Testis (tissue), 3 donors: ENCODE measurements around the gene GLCCI1. TPM values are rescaled to one million over a fixed set of nuclear protein-coding genes. Genes with fewer than 3 reads are reported as not detected.

Experiments
- DNase-seq: peaks from one replicate; pipeline ENCODE4 v3.0.0-alpha.2; 2019
- H3K27ac ChIP-seq, 2 donors: fragments of 200-600 bp; sonication (generic); one replicate each; pipeline ENCODE4 v1.5.1; 2019
- H3K27me3 ChIP-seq: fragments of 200-600 bp; sonication (generic); one replicate; pipeline ENCODE4 v1.5.1; 2019
- H3K36me3 ChIP-seq: fragments of 200-600 bp; sonication (generic); one replicate; pipeline ENCODE4 v1.5.1; 2017; ENCODE audit warnings: low read depth; ENCODE audit errors: missing control alignments
- H3K4me1 ChIP-seq: fragments of 200-600 bp; sonication (generic); one replicate; pipeline ENCODE4 v1.5.1; 2019
- H3K4me3 ChIP-seq, 2 donors: fragments of 200-600 bp; sonication (generic); one replicate each; pipeline ENCODE4 v1.5.1; 2017 to 2019
- H3K9me3 ChIP-seq: fragments of 200-600 bp; sonication (generic); one replicate; pipeline ENCODE4 v1.5.1; 2017
- CTCF ChIP-seq, 3 experiments: fragments of 450-650 bp in 2 of 3; fragments of 200-600 bp in 1 of 3; sonication (generic) in 1 of 3; IDR thresholded peaks; one replicate each; pipeline ENCODE4 v1.5.1; 2016 to 2019; ENCODE audit warnings: antibody characterized with exemption in 3 of 3, mild to moderate bottlenecking in 2 of 3, moderate library complexity in 1 of 3
- POLR2A ChIP-seq: fragments of 450-650 bp; IDR thresholded peaks from one replicate; pipeline ENCODE4 v1.6.1; 2017; ENCODE audit warnings: antibody characterized with exemption, mild to moderate bottlenecking, moderate library complexity
- WGBS, 2 donors: methylation state at CpG; one replicate each; pipeline ENCODE4 v1.1.5; 2018; 5-methylcytosine and 5-hydroxymethylcytosine counted together
- intact Hi-C: fragments of 100-400 bp; cut with DNase I; formaldehyde crosslinking; loops from one replicate; pipeline ENCODE4 v1.15.1; 2023; ENCODE audit warnings: low total_unique reads
- polyA plus RNA-seq: library from polyadenylated mRNA; stranded (reverse); fragments of 350-450 nt; fragmentation: Illumina TruSeq; extraction: RNeasy Lipid Tissue Mini Kit (QIAGEN cat#74804); gene quantifications from one replicate; pipeline ENCODE4 v1.2.3, GENCODE V29; 2014; ENCODE audit warnings: low read depth, low replicate concordance; ENCODE audit not compliant: insufficient read depth
- total RNA-seq, 2 donors: library from RNA; depleted of rRNA; stranded (reverse); fragments of >200 nt; gene quantifications; one replicate each; pipeline ENCODE4 v1.2.3, GENCODE V29; 2016

The GLCCI1 gene
- total and polyA plus RNA-seq, 3 donors from 2014 or later: 30.2 to 49.8 (median 42.2) TPM

GRCh38 chr7:8119262-8119661, 150.7 kb downstream of the GLCCI1 start:
- no peak for DNase-seq
- Histone ChIP-seq H3K9me3 (no peaks in the 10 kb centered on the region), H3K27me3 (no peaks in the 10 kb centered on the region), H3K36me3 (no peaks in the 10 kb centered on the region), H3K27ac (no peak overlapping the region), H3K4me3 (no peak overlapping the region), H3K4me1 (no peaks in the 10 kb centered on the region)
- WGBS, 2 donors: 87 to 92% methylated on average over 8 of the region's 8 CpGs
- TF ChIP-seq POLR2A (no peak), CTCF (IDR thresholded peaks at IDR 0.05) (no peak)
- intact Hi-C loops: no loop called here

- DNase-seq: no peak
- Histone ChIP-seq H3K9me3 (no peaks in the 10 kb centered on the region), H3K27me3 (no peaks in the 10 kb centered on the region), H3K36me3 (no peaks in the 10 kb centered on the region), H3K4me3 (no peak overlapping the region), H3K4me1 (no peaks in the 10 kb centered on the region), H3K27ac (no peak overlapping the region)
- TF ChIP-seq CTCF (IDR thresholded peaks at IDR 0.05) (no peak), POLR2A (no peak)
- intact Hi-C loops: no loop called here
- WGBS, 2 donors: 89 to 92% methylated on average over 12 of the region's 12 CpGs
Observed at GRCh38 chr7:8120390-8121058, 151.9 kb downstream of the GLCCI1 start.

- DNase-seq: no peak
- 92 to 95% methylated on average over 3 of the region's 3 CpGs for WGBS, 2 donors
Observed at GRCh38 chr7:8121243-8121642, 152.6 kb downstream of the GLCCI1 start.

GRCh38 chr7:8125680-8126444, 157.3 kb downstream of the GLCCI1 start:
- no peak for DNase-seq

More at GRCh38 chr7:8121243-8121642, 152.6 kb downstream of the GLCCI1 start:
- Histone ChIP-seq H3K4me1 (no peaks in the 10 kb centered on the region), H3K36me3 (no peaks in the 10 kb centered on the region), H3K27me3 (no peaks in the 10 kb centered on the region), H3K4me3 (no peak overlapping the region), H3K9me3 (no peaks in the 10 kb centered on the region), H3K27ac (no peak overlapping the region)
- TF ChIP-seq CTCF (IDR thresholded peaks at IDR 0.05) (no peak), POLR2A (no peak)
- intact Hi-C loops: no loop called here

More at GRCh38 chr7:8125680-8126444, 157.3 kb downstream of the GLCCI1 start:
- no peaks in the 10 kb centered on the region for H3K9me3 ChIP-seq
- H3K36me3 ChIP-seq: no peaks in the 10 kb centered on the region
- intact Hi-C loops: no loop called here
- H3K4me3 ChIP-seq: no peak overlapping the region
- H3K27ac ChIP-seq: no peak overlapping the region
- WGBS, 2 donors: 84 to 85% methylated on average over 7 to 8 of the region's 8 CpGs
- no peaks in the 10 kb centered on the region for H3K27me3 ChIP-seq
- TF ChIP-seq CTCF (IDR thresholded peaks at IDR 0.05) (no peak), POLR2A (no peak)
- no peaks in the 10 kb centered on the region for H3K4me1 ChIP-seq
